Fibroblast of skin of right biceps (primary cell): ENCODE measurements around the gene RAB40B.

Experiments
- DNase-seq: peaks from one replicate; pipeline ENCODE4 v3.0.0-alpha.2; 2013

RAB40B gene

GRCh38 chr17:82611140-82612058 lies 87.1 kb downstream of the RAB40B start:
- peak; percentile 71 for DNase-seq

DNA sequence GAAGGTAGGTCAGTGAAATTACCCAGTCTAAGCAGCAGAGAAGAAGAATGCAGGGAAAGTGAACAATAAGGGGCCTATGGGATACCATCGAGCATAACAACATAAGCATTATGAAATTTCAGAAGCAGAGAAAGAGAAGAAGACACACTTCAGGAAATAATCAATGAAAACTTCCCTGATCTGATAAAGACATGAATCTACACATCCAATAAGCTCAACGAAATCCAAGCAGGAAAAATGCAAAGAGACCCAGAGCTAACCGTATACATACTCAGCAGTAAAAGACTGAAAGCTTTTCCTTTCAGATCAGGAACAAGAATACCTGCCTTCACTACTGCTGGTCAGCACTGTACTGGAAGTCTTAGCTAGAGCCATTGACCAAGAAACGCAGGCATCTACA lies 88.8 kb downstream of the RAB40B start:
- DNase-seq, result no peak

DNA sequence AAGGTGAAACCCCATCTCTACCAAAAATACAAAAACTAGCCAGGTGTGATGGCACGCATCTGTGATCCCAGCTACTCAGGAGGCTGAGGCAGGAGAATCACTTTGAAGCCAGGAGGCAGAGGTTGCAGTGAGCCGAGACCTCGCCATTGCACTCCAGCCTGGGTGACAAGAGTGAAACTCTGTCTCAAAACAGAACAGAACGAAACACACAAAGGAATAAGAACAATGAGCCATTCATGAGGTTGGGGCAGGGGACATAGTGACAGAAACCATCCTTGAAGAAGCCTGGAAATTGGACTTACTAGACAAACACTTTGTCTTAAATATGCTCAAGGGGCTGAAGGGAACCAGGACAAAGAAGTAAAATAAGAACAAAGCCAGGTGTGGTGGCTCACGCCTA lies 89.7 kb downstream of the RAB40B start:
- no peak for DNase-seq

- DNase-seq, result no peak
These were observed 92.4 kb downstream of the RAB40B start for GRCh38 chr17:82605939-82606600.
